HG02759 (cell line): ENCODE measurements around the gene THBD.
"Not testable (repeated sequence)": the region's sequence is repeated elsewhere in the genome, so short reads cannot be mapped to it uniquely, and the experiment has no call there.

Source experiments
- ATAC-seq: cut with Tn5 transposase; IDR thresholded peaks from one replicate; pipeline ENCODE4 v1.9.1; 2021; ENCODE audit warnings: mild to moderate bottlenecking, moderate library complexity; ENCODE audit not compliant: unreplicated experiment

The THBD gene

GRCh38 chr20:23037017-23037481 lies 12.4 kb downstream of the THBD start:
- no peak for ATAC-seq

- no peak for ATAC-seq
Observed at GRCh38 chr20:23036371-23036770, 13.1 kb downstream of the THBD start.

- ATAC-seq: no peak
Observed at GRCh38 chr20:23035731-23036130, 13.7 kb downstream of the THBD start.

- no peak for ATAC-seq
Observed at GRCh38 chr20:23034721-23035671, 14.5 kb downstream of the THBD start, which contains the start of gene SSTR4. TSS of gene SSTR4 (plus strand) at chr20:23035312. CDS start at chr20:23035484, 172 bp downstream.

- no peak for ATAC-seq
Observed at GRCh38 chr20:23033918-23034317, 15.6 kb downstream of the THBD start.

GRCh38 chr20:23032750-23033078 lies 16.8 kb downstream of the THBD start:
- no peak for ATAC-seq

GRCh38 chr20:23032056-23032749 lies 17.3 kb downstream of the THBD start:
- ATAC-seq: no peak

GRCh38 chr20:23031346-23031745 lies 18.1 kb downstream of the THBD start:
- ATAC-seq: no peak

GRCh38 chr20:23029324-23029723 lies 20.1 kb downstream of the THBD start:
- no peak for ATAC-seq

- ATAC-seq: no peak
Observed at GRCh38 chr20:23028392-23028791, 21.1 kb downstream of the THBD start.

- no peak for ATAC-seq
Observed at GRCh38 chr20:23027721-23028120, 21.8 kb downstream of the THBD start.

GRCh38 chr20:23025503-23025902 lies 24.0 kb downstream of the THBD start:
- ATAC-seq: not testable (repeated sequence)

- no peak for ATAC-seq
Observed at GRCh38 chr20:23024701-23025100, 24.8 kb downstream of the THBD start.

- ATAC-seq: no peak
Observed at GRCh38 chr20:23023621-23024177, 25.8 kb downstream of the THBD start.

- ATAC-seq: no peak
Observed at GRCh38 chr20:23022849-23023248, 26.6 kb downstream of the THBD start.

GRCh38 chr20:23021951-23022350 lies 27.5 kb downstream of the THBD start:
- no peak for ATAC-seq

- no peak for ATAC-seq
Observed at GRCh38 chr20:23021541-23021940, 27.9 kb downstream of the THBD start.

- no peak for ATAC-seq
Observed at GRCh38 chr20:23020230-23021018, 29.0 kb downstream of the THBD start.

GRCh38 chr20:23019403-23019802 lies 30.1 kb downstream of the THBD start:
- no peak for ATAC-seq

- ATAC-seq: no peak
Observed at GRCh38 chr20:23018941-23019340, 30.5 kb downstream of the THBD start.

- ATAC-seq: no peak
Observed at GRCh38 chr20:23018432-23018831, 31.0 kb downstream of the THBD start.
